ENCODE results near the gene TBC1D14. TPM values are rescaled to one million over a fixed set of nuclear protein-coding genes. Genes with fewer than 3 reads are reported as not detected.

Gene TBC1D14
- total RNA-seq, 4 donors from 2014 or later: 44.8 to 67.7 (median 55.7) TPM

DNA sequence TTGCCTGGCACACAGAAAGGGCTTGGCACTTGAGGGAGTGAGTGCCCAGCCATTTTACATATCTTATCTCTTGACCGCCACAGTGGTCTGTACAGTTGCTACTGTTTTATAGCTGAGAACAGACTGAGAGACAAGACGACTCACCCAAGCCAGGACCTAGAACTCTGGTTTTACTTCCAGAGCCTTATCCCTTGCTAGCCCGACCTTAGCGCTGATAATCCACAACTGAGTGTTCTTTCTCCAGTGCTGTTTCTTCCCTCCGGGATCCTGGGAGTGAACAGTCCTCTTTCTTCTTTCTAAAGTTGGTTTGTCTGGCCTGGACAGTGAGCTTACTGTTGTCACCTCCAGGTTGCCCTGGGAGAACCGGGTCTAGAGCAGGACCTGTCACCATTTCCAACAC lies 81.0 kb downstream of the TBC1D14 start:
- peaks cover 0 to 17% (median 0%) of the 10 kb centered on the region in 3 donors for H3K36me3 ChIP-seq
- no peak for DNase-seq
- H3K4me1 ChIP-seq: peaks cover 0 to 47% (median 19%) of the 10 kb centered on the region in 4 donors
- no peaks in the 10 kb centered on the region for H3K9me3 ChIP-seq
- no peaks in the 10 kb centered on the region for H3K27me3 ChIP-seq
- no peak overlapping the region for H3K27ac ChIP-seq
- no peak for TF ChIP-seq POLR2A (IDR thresholded peaks at IDR 0.05)
- TF ChIP-seq, protein P1, sequence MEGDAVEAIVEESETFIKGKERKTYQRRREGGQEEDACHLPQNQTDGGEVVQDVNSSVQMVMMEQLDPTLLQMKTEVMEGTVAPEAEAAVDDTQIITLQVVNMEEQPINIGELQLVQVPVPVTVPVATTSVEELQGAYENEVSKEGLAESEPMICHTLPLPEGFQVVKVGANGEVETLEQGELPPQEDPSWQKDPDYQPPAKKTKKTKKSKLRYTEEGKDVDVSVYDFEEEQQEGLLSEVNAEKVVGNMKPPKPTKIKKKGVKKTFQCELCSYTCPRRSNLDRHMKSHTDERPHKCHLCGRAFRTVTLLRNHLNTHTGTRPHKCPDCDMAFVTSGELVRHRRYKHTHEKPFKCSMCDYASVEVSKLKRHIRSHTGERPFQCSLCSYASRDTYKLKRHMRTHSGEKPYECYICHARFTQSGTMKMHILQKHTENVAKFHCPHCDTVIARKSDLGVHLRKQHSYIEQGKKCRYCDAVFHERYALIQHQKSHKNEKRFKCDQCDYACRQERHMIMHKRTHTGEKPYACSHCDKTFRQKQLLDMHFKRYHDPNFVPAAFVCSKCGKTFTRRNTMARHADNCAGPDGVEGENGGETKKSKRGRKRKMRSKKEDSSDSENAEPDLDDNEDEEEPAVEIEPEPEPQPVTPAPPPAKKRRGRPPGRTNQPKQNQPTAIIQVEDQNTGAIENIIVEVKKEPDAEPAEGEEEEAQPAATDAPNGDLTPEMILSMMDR (IDR thresholded peaks at IDR 0.05): no peak
- H3K4me3 ChIP-seq: no peak overlapping the region

DNA sequence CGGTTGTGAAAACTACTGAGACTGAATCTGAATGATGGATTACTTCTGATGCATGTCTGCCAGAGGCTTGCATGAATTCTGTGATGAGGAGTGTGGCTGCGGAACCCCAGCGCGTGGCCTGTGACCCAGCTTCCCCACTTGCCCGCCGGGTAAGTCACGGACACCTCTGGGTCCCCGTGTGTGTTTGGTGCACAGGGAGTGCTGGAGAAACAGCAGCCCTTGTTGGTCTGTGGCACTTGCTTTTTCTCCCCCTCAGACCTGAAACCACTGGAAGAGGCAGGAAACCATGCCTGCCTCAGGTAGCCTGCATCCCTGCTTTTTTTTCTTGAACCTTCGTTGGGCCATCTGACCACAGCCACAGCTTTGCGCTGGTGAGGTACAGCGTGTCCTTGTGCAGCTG lies 81.6 kb downstream of the TBC1D14 start:
- Histone ChIP-seq H3K36me3 (peaks cover 0 to 22% (median 0%) of the 10 kb centered on the region in 3 donors), H3K27me3 (no peaks in the 10 kb centered on the region), H3K9me3 (no peaks in the 10 kb centered on the region), H3K27ac (peak overlapping the region in 1 of 4 donors; percentile 27), H3K4me3 (no peak overlapping the region), H3K4me1 (peaks cover 0 to 43% (median 16%) of the 10 kb centered on the region in 4 donors)
- TF ChIP-seq, protein P1 (IDR thresholded peaks at IDR 0.05): no peak
- no peak for TF ChIP-seq POLR2A (IDR thresholded peaks at IDR 0.05)
- no peak for DNase-seq

DNA sequence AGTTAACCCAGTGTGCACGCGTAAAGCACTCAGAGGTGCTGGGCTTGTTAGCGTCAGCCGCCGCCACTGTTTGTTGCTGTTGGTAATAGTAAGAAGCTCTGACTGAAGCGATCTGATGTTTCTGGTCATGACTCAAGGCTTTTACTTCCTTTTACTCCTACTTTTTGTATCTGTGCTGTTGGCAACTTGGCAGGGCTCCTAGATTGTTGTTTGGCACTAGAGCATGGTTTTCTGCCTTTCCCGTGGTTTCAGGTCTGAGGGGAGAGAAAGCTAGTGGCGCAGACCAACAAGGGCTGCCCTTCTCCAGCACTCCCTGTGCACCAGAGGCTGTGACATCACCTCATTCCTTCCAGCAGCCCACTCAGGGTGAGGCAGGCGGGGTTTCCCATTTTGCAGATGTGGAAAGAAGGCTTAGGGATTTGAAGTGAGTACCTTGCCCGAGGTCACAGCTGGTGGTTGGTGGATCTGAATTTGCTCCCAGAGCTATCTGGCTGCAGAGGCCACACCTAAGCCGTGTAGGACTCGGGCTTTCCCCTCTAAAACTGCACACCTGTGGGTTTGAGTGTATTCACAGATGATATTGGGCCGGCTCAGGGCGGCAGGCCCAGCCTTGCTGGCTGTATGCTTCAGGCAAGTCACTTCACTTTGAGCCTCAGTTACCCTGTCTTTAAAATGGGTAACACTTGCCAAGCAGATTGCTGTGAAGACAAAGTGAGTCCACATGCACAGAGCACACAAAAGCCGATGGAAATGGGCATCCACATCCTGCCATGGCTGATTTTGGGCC lies 82.3 kb downstream of the TBC1D14 start:
- peak overlapping the region in 2 of 4 donors; percentile 28 to 42 for H3K27ac ChIP-seq
- no peak overlapping the region for H3K4me3 ChIP-seq
- H3K27me3 ChIP-seq: no peaks in the 10 kb centered on the region
- H3K4me1 ChIP-seq: peaks cover 0 to 43% (median 16%) of the 10 kb centered on the region in 4 donors
- peaks cover 0 to 30% (median 0%) of the 10 kb centered on the region in 3 donors for H3K36me3 ChIP-seq
- no peaks in the 10 kb centered on the region for H3K9me3 ChIP-seq
- TF ChIP-seq, protein P1 (IDR thresholded peaks at IDR 0.05): no peak
- no peak for TF ChIP-seq POLR2A (IDR thresholded peaks at IDR 0.05)
- peak in 1 of 3 donors; percentile 17 for DNase-seq

DNA sequence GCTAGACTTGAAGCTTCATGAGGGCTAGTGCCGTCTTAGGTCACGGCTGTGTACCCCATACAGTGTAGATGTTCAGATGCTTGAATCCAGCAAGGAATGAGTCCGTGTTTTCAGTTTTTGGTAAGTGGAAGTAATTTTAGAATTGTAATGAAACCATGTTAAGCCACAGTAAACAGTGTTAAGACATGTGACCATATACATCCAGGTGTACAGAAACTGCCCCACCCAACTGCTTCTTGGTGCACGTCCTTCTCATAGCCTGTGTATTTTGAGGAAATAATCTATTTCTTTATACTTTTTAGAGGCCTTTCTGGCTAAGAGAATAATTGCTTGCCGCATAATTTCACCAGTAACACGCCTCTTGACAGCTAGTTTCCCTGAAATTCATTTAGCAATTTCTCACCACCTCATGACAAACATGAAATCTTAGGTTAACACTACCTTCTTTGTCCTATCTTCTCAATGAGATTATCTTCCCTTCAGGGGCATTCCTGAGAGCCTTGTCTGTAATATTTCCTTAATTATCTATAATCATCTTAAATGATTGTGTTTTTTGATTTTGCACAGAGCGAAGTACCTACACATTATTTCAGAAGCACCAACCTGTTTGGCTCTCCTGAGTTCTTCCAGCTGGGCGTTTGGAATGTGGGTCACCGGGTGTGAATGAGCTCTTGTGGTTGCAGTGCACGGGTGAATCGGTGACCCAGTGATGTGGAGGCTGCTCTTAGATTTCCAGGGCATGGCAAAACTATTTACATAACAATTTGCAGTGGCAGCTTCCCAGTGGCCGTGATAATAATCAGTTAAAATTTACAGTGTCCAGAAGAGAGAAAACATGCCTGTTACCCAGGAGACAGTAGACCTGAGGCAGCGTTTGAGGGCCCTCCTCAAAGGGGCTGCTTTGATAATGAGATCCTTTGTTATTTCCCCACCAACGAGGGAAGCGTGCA lies 83.4 kb downstream of the TBC1D14 start:
- peaks cover 0 to 36% (median 15%) of the 10 kb centered on the region in 4 donors for H3K4me1 ChIP-seq
- H3K9me3 ChIP-seq: no peaks in the 10 kb centered on the region
- peaks cover 0 to 40% (median 0%) of the 10 kb centered on the region in 3 donors for H3K36me3 ChIP-seq
- no peaks in the 10 kb centered on the region for H3K27me3 ChIP-seq
- H3K27ac ChIP-seq: peak overlapping the region in 2 of 4 donors; percentile 28 to 42
- peak in 1 of 3 donors; percentile 16 for DNase-seq
- no peak for TF ChIP-seq POLR2A (IDR thresholded peaks at IDR 0.05)
- TF ChIP-seq, protein P1 (IDR thresholded peaks at IDR 0.05): no peak
- H3K4me3 ChIP-seq: no peak overlapping the region

DNA sequence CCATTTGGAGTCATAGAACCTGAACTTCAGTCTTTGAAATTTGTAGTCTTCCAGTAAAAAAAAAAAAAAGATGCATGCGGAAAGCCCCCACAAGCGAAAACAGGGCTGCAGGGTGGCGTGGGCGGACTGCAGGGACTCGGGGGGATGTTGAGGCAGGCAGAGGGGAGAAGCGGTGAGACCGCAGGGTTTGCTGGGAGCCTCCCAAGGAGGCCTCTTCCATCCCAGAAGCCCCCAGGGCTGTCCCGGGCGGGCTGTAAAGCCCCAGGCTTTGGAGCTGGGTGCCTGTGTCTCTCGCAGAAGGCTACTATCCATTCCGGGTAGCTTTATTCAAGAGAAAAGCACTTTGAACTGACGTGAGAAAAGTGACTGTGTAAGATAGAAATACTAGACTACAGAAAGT lies 86.9 kb downstream of the TBC1D14 start:
- TF ChIP-seq POLR2A (IDR thresholded peaks at IDR 0.05): no peak
- TF ChIP-seq, protein P1 (IDR thresholded peaks at IDR 0.05): no peak
- Histone ChIP-seq H3K36me3 (peaks cover 0 to 75% (median 0%) of the 10 kb centered on the region in 3 donors), H3K4me1 (peaks cover 0 to 13% (median 7%) of the 10 kb centered on the region in 4 donors), H3K27ac (no peak overlapping the region), H3K27me3 (no peaks in the 10 kb centered on the region), H3K9me3 (no peaks in the 10 kb centered on the region), H3K4me3 (no peak overlapping the region)
- DNase-seq: no peak
